ENCODE measurements around the gene BABAM1. TPM values are rescaled to one million over a fixed set of nuclear protein-coding genes. Genes with fewer than 3 reads are reported as not detected.
A peak's percentile ranks its signal among the peaks of the same experiment; 100 is the strongest.

The BABAM1 gene
- total and polyA plus RNA-seq, 9 of the 15 experiments (the other 6 are each of a cell fraction or from before 2014, with no cell fraction given): 14.7 to 160 (median 113) TPM

- TF ChIP-seq, protein P1, sequence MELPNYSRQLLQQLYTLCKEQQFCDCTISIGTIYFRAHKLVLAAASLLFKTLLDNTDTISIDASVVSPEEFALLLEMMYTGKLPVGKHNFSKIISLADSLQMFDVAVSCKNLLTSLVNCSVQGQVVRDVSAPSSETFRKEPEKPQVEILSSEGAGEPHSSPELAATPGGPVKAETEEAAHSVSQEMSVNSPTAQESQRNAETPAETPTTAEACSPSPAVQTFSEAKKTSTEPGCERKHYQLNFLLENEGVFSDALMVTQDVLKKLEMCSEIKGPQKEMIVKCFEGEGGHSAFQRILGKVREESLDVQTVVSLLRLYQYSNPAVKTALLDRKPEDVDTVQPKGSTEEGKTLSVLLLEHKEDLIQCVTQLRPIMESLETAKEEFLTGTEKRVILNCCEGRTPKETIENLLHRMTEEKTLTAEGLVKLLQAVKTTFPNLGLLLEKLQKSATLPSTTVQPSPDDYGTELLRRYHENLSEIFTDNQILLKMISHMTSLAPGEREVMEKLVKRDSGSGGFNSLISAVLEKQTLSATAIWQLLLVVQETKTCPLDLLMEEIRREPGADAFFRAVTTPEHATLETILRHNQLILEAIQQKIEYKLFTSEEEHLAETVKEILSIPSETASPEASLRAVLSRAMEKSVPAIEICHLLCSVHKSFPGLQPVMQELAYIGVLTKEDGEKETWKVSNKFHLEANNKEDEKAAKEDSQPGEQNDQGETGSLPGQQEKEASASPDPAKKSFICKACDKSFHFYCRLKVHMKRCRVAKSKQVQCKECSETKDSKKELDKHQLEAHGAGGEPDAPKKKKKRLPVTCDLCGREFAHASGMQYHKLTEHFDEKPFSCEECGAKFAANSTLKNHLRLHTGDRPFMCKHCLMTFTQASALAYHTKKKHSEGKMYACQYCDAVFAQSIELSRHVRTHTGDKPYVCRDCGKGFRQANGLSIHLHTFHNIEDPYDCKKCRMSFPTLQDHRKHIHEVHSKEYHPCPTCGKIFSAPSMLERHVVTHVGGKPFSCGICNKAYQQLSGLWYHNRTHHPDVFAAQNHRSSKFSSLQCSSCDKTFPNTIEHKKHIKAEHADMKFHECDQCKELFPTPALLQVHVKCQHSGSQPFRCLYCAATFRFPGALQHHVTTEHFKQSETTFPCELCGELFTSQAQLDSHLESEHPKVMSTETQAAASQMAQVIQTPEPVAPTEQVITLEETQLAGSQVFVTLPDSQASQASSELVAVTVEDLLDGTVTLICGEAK (IDR thresholded peaks at IDR 0.05): 0 out of 2 replicates have a peak, but pooled peaks have one; percentile 38
- TF ChIP-seq, protein P1 (CRISPR knock-in tag; IDR thresholded peaks at IDR 0.05): no peak
- no peak for TF ChIP-seq TEAD4 (IDR thresholded peaks at IDR 0.05; ENCODE audit: low read length)
- TF ChIP-seq TEAD4 (CRISPR knock-in tag; IDR thresholded peaks at IDR 0.05; ENCODE audit: borderline replicate concordance): no peak
- TF ChIP-seq RFX1 (IDR thresholded peaks at IDR 0.05): no peak
- TF ChIP-seq EHMT2 (IDR thresholded peaks at IDR 0.05): 0 out of 2 replicates have a peak, but pooled peaks have one; percentile 36
- TF ChIP-seq KDM2B (CRISPR knock-in tag; IDR thresholded peaks at IDR 0.05): no peak
- TF ChIP-seq HNRNPLL (IDR thresholded peaks at IDR 0.05; ENCODE audit: low read depth, low read length, poor library complexity, severe bottlenecking): peak; percentile 4
- TF ChIP-seq, protein P2, sequence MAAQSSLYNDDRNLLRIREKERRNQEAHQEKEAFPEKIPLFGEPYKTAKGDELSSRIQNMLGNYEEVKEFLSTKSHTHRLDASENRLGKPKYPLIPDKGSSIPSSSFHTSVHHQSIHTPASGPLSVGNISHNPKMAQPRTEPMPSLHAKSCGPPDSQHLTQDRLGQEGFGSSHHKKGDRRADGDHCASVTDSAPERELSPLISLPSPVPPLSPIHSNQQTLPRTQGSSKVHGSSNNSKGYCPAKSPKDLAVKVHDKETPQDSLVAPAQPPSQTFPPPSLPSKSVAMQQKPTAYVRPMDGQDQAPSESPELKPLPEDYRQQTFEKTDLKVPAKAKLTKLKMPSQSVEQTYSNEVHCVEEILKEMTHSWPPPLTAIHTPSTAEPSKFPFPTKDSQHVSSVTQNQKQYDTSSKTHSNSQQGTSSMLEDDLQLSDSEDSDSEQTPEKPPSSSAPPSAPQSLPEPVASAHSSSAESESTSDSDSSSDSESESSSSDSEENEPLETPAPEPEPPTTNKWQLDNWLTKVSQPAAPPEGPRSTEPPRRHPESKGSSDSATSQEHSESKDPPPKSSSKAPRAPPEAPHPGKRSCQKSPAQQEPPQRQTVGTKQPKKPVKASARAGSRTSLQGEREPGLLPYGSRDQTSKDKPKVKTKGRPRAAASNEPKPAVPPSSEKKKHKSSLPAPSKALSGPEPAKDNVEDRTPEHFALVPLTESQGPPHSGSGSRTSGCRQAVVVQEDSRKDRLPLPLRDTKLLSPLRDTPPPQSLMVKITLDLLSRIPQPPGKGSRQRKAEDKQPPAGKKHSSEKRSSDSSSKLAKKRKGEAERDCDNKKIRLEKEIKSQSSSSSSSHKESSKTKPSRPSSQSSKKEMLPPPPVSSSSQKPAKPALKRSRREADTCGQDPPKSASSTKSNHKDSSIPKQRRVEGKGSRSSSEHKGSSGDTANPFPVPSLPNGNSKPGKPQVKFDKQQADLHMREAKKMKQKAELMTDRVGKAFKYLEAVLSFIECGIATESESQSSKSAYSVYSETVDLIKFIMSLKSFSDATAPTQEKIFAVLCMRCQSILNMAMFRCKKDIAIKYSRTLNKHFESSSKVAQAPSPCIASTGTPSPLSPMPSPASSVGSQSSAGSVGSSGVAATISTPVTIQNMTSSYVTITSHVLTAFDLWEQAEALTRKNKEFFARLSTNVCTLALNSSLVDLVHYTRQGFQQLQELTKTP (IDR thresholded peaks at IDR 0.05; ENCODE audit: low read depth in 1 of 2, partially characterized antibody in 2 of 2): peak in 1 of 2 experiments; percentile 63
- TF ChIP-seq SMAD1 (IDR thresholded peaks at IDR 0.05; ENCODE audit: low read depth, low read length, partially characterized antibody): no peak
- peak; percentile 39; the same call in 1 of the 2 replicates for TF ChIP-seq POLR2G (IDR thresholded peaks at IDR 0.05; ENCODE audit: low read depth, low read length)
- no peak for TF ChIP-seq ZNF253 (CRISPR knock-in tag; conservative IDR thresholded peaks at IDR 0.05)
- TF ChIP-seq CREB1 (IDR thresholded peaks at IDR 0.05): peak; percentile 61; the same call in 1 of the 2 replicates
- peak; percentile 78 for TF ChIP-seq CREB1 (CRISPR knock-in tag; IDR thresholded peaks at IDR 0.05)
- TF ChIP-seq SOX6 (IDR thresholded peaks at IDR 0.05): peak; percentile 20; the same call in 1 of the 2 replicates
- TF ChIP-seq OTX1 (CRISPR knock-in tag; IDR thresholded peaks at IDR 0.05): 0 out of 2 replicates have a peak, but pooled peaks have one; percentile 25
- no peak for TF ChIP-seq DACH1 (IDR thresholded peaks at IDR 0.05; ENCODE audit: partially characterized antibody)
These were observed 6.4 kb upstream of the BABAM1 start (continued) for GRCh38 chr19:17260842-17261325.

Data from K562 (cell line).